ENCODE results near the gene EEF1A2.

EEF1A2 gene

DNA sequence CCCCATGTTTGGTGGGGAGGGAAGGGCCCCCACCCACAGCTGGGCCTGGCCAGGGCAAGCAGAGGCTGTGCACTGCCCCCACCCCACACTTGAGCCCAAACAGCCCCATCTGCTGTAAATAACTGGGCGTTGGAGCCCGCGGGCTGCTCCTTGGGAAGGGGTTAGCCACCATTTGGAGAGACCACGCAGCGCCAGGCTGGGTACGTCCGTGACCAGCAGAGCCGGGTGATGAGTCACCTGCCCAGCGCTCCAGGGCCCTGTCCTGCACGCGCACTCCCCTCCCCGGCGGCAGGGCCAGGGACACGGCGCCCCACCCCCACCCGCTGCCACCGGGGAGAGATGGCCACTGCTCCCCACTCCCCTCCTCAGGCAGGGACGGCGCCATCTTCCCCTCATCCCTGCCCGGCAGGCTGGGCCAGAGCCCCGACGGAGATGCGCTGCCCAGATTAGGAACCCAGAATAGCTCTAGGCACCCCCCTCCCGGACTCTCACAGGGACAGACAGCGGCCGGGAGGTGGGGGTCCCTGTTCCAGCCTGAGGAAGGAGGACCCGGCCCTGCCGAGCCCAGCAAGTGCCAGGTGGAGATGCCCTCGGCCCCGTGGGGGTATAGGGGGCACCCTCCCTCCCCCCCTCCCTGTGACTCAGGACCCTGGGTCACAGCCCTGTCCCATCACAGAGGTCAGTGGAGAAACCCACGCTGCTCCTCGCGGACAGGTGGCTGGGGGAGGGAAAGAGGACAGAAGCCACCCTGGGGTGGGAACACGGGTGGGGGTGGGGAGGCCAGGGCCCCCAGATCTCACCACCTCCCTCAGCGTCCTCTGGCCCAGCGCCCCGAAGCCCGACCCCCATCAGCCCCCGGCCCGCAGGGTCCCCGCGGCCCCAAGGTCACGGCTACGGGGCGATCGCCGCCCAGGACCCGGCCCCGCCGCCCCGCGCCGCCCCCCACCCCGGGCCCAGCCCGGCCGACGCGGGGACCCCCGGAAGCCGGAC, 642 bp downstream of the EEF1A2 start:
- peak; percentile 89 for DNase-seq

DNA sequence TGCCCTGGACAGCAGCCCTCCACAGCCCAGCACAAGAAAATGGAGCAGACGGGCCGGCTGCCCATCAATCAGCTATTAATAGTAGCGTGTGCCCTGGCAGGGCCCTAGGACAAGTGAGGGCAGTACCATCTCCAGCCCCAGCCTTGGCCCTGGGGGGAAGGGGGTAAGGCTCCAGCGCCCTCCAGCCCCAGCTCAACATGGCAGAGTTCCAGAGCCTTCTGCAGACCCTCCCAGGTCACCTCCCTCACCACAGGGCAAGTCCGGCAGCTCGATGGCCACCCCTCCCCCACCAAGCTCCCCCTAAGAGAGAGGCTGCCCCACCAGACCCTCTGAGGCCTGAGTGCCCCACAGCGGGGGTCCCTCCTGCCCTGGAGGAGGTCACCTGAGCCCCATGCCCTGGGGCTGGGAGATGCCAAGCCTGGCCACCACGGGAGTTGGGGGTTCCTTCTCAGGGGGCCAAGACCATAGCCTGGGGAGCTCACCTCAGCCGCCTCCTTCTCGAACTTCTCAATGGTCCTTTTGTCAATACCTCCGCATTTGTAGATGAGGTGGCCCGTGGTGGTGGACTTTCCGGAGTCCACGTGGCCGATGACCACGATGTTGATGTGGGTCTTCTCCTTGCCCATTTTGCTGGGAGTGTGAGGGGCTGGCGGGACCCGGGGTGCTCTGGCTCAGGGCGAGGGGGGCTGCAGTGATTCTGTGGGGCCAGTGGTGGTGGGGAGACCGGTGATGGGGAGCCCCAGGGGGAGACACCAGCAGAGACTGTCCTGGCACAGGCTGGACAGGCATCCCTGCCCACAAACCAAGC, 1.5 kb downstream of the EEF1A2 start:
- DNase-seq = peak; percentile 40

DNA sequence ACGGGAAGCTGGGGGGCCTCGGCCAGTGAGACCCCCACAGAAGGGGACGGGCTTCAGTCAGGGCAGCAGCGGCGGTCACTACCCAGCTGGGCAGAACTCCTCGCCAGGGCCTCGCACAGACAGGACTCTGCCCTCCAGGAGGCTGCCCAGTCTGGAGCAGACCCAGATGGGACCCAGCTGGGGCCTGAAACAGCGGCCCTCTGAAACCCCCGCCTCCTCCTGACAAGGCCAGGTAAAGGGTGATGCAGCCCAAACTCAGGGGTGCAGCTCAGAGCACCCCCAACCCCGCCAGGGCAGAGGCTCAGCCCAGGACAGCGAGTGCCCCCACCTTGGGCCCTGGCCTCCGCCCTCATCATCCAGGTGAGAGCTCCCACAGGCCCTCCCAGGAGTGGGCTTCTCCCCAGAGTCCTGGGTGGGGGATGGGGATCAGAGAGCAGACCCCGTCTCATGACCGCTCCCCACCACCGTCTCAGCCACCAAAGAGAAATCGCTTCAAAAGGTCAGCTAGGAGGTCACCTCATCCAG, 2.2 kb downstream of the EEF1A2 start:
- peak; percentile 54 for DNase-seq

DNA sequence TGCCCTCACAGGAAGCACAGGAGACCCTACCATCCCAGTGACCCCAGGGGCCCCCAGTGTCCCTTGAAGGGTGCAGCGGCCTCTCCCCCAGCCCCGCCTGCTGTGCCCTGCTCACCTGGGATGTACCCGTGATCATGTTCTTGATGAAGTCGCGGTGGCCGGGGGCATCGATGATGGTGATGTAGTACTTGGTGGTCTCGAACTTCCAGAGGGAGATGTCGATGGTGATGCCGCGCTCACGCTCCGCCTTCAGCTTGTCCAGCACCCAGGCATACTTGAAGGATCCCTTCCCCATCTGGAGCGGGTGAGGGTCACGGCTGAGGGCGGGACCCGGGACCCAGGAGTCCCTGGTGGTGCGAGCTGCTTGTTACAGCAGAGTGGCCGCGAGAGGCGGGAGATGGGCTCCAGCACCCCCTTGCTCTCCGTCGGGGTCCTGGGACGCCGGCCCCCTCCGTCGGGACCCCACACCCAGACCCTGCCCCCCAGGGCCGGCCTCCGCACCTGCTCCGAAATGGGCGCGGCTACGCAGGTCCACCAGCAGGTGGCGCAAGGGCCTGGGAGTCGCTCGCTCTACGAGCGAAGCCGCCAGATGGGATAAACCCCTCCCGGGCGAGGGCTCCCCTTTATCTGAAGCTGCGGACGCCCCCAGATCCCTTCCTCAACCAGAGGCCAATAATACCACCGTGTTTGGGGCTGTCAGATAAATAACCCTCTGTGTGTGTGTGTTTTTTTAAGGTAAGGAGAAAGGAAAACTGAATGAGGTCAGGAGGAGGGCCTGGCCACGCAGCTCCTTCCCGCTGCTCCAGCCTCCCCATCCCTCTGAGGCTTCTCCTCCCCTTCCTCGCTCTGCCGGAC, 2.9 kb downstream of the EEF1A2 start:
- peak; percentile 70 for DNase-seq

DNA sequence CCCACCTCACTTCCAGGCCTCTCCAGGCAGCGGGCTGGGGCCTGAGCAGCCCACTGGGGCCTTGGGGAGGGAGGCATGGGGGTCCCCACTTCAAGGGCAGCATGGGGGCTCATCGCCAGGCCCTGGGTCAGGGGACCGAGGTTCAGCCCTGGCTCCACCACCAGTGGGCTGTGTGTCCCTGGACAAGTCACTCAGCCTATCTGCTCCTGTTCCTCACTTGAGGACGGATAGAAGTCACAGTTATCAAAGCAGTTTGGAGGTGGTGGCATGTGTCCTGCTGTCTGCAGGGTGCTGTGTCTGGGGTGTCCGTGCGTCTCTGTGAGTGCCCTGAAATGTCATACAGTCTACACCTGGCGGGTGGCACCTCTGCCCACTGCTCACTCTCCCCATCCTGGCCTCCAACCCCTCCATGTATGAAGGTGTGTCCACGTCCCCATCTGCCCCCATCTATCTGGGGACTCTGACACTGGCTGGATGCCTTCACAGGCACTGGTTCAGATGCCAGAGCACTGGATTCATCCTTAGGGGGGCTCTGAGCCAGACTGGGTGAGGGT, 3.6 kb downstream of the EEF1A2 start:
- DNase-seq = peak; percentile 37

DNA sequence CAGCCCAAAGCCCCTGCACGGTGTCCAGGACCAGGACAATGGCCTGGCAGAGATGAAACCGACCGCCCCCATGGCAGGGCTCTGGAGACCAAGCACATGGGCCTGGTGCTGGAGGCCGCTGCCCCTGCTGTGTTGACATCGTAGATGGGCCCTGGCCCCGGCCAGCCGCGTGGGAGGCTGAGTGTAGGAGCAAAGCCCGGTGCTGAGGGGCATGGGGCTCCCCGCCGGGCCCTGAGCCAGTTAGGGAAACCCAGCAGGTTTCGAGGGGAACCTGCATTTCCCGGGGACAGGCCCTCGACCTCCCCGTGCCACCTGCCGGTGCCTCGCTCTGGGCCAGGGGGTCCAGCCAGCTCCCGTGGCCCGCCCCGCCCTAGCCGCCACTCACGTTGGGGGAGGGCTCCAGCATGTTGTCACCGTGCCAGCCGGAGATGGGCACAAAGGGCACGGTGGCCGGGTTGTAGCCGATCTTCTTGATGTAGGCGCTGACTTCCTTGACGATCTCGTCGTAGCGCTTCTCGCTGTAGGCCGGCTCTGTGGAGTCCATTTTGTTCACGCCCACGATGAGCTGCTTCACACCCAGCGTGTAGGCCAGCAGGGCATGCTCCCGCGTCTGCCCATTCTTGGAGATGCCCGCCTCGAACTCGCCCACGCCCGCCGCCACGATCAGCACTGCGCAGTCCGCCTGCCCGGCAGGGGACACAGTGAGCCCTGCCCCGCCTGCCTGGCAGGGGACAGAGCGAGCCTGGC, 4.3 kb downstream of the EEF1A2 start:
- DNase-seq = peak; percentile 43

DNA sequence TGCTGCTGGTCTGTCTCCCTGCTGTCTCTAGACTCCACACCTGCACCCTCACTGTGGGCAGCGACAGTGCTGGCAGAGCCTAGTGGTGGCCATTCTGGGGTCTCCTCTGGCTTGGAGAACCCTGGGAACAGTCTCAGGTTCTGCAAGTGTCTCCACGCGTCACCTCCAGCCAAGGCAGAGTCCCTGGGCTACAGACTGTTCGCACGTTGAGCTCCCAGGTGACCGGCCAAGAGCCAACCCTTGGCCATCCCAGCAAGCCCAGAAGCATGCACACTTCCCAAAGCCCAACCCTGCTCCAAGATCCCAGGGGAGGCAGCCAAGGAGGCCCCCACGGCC, 4.8 kb downstream of the EEF1A2 start:
- peak; percentile 43 for DNase-seq

DNA sequence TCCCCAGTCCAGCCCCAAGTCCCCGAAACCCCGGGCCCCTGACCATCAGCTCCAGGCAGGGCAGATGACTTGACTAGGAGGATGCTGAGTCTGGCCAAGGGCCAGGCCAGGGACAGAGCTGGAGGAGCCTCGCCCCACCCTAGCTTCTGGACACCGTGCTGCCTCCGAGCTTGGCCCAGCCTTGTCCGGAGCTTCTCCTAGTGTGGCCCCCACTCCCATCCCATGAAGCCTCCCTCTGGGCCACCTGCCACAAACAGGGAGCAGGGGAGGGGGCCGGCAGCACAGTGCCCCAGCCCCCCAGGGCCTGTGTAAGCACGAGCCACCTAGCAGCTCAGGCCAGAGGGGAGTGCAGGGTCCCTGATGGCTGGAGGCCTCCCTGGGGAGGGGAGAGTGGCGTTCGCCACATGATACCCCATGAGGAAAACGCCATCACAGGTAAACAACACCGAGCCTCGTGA, 5.3 kb downstream of the EEF1A2 start:
- DNase-seq = peak; percentile 51

DNA sequence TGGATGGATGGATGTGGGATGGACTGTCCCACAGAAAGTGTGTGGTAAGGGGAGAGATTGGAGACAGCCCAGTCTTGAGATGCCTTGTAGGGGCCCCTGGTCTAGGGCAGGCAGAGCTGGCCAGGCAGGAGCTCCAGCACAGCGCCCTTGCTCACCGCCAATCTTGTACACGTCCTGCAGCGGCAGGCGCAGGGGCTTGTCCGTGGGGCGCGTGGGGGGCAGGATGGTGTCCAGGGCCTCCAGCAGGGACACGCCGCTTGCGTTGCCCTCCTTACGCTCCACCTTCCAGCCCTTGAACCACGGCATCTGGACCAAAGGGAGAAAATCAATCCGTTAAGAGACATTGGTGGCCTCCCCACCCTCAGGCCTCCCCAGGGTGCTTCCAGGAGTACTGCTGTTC, 5.9 kb downstream of the EEF1A2 start:
- no peak for DNase-seq

DNA sequence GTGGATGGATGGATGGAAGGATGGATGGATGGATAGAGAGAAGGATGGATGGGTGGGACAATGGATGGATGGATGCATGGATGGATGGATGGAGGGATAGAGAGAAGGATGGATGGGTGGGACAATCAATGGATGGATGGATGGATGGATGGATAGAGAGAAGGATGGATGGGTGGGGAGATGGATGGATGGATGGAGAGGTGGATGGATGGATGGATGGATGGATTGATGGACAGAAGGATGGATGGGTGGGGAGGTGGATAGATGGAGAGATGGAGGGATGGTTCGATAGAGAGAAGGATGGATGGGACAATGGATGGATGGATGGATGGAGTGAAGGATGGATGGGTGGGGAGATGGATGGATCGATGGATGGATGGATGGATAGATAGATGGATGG, 6.4 kb downstream of the EEF1A2 start:
- no peak for DNase-seq

DNA sequence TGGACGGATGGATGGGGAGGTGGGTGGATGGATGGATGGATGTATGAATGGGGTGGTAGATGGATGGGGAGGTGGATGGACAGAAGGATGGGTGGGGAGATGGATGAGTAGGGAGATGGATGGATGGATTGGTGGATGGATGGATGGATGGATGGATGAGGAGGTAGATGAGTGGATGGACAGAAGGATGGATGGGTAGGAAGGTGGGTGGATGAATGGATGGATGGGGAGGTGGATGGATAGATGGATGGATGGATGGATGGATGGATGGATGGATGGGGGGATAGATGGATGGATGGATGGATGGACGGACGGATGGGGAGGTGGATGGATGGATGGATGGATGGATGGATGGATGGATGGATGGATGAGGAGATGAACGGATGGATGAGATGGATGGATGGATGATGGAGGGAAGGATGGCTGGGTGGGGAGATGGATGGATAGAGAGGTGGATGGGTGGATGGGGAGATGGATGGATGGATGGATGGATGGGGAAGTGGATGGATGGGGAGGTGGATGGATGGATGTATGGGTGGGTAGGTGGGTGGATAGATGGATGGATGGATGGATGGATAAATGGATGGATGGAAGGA, 7.2 kb downstream of the EEF1A2 start:
- DNase-seq = no peak

DNA sequence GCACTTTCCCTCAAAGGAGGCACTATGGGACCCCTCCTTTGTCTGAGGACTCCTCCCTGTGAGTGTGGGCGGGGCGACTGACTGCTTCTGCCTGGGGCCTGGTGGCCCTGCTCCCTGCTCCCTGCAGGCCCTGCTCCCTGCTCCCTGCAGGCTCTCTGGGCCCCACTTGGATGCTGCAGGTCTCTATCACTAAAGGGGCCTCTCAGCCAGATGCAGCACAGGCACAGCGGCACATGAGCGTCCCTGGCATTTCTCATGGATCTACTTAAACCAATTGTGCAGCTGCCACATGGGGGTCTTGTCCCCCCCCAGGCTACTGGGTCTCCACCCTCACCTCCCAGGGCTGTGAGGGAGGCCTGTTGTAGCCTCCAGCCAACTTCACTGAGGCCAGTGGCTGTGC, 7.8 kb downstream of the EEF1A2 start:
- DNase-seq = no peak

DNA sequence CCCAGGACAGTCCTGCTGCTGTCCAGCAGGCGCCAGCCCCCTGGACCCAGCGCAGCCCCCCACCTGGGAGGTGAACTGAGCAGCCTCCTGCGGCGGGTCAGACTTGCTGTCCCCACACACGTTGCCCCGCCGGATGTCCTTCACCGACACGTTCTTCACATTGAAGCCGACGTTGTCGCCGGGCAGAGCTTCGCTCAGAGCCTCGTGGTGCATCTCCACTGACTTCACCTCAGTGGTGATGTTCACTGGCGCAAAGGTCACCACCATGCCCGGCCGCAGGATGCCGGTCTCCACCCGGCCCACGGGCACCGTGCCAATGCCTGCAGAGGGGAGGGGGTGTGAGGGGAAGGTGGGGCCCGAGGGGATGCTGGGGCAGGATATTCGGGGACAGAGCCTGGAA, 8.5 kb downstream of the EEF1A2 start:
- DNase-seq = no peak

DNA sequence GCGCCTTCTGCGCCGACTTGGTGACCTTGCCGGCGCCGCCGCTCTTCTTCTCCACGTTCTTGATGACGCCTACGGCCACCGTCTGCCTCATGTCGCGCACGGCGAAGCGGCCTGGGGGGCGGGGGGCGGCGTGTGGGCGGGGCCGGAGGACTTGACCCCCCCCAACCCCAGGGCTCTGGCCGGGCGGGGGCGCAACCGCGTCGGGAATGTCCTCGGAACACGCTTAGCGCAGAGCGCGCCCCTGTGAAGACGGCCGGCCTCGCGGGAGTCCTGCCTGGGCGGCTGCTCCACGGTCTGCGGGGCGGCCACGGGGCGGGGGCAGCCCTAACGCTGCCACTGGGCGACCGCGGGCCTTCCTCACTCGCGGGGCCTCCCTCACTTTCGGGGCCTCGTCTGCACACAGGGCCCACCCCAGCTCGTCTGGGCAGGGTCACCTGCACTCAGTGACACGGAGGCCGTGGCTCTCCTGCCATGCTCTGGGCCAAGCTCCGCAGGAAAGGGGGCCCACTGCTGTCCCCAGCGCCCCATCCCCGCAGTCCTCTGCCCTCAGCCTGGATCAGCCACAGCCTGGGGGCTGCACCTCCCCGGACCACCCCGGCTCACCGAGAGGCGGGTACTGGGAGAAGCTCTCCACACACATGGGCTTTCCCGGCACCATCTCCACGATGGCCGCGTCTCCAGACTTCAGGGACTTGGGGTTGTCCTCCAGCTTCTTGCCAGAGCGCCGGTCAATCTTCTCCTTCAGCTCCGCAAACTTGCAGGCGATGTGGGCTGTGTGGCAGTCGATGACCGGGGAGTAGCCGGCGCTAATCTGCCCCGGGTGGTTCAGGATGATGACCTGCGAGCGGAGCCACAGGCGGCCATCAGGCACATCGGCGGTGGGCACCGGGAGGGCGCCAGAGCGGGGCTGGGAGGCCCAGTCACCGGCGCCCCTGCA, 10.3 kb downstream of the EEF1A2 start:
- no peak for DNase-seq

DNA sequence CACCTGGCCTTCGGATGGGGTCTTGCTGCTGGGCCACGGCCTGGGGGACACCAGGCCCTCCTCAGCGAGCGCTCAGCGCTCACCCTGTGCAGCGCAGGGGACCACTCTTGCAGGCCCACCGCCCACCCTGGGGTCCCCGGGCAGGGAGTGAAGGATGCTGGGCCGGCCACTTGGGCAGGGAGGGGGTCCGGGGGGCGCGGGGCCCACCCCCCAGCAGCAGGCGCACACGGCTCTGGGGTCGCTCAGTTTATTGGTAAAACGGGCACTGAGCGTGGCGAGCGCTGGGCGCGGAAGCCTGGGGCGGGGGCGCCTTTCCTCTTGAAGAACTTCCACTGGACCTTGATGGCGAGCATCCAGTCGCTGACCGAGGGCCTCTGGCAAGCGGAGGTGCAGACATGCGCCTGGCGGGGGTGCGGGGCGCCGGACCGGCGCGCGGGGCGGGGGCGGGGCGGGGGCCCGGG, 11.1 kb downstream of the EEF1A2 start:
- no peak for DNase-seq

DNA sequence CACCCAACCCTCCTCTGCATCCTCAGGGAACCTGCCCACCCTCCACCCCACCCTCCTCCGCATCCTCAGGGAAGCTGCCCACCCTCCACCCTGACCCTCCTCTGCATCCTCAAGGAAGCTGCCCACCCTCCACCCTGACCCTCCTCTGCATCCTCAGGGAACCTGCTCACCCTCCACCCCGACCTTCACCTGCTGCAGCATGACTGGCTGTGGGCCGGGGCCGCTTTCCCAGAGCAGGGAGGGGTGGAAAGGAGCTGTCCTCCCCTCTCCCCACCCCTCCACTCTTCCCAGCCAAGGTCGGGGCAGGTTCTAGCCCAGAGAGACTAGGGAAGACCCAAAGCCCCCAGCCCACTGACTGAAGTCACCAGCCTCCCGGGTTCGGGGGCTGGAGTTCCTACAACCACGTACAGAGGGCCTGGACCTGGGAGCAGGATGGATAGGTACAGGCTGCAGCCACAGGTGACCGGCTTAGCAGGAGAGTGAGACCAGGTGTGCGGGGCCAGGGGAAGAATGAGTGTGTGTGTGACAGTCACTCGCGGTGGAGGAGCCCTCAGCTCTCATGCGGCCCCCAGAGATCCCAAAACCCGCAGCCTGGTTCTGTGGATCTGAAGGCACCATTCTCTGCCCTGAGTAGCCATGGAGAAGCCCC, 11.6 kb downstream of the EEF1A2 start:
- DNase-seq = no peak

DNA sequence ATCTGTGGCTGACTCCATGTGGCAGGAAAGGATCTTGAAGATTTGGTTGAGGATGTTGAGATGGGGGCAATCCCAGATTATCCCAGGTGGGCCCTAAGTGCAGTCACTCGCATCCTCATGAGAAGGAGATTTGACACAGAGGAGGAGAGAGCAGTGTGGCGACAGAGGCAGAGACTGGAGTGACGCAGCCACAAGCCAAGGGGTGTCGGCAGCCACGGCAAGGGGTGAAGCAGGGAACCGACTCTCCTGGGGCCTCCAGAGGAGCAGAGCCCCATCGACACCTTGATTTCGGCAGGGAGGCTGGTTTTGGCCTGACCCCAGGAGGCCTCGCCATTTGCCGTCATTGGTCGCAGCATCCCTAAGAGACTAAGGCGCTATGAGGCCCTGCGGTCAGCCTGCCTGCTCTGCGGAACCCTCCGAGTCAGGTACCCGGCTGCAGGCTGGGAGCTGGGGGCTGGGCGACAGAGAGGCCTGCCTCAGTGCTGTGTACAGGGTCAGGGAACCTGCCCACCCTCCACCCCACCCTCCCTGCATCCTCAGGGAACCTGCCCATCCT, 12.5 kb downstream of the EEF1A2 start:
- no peak for DNase-seq

DNA sequence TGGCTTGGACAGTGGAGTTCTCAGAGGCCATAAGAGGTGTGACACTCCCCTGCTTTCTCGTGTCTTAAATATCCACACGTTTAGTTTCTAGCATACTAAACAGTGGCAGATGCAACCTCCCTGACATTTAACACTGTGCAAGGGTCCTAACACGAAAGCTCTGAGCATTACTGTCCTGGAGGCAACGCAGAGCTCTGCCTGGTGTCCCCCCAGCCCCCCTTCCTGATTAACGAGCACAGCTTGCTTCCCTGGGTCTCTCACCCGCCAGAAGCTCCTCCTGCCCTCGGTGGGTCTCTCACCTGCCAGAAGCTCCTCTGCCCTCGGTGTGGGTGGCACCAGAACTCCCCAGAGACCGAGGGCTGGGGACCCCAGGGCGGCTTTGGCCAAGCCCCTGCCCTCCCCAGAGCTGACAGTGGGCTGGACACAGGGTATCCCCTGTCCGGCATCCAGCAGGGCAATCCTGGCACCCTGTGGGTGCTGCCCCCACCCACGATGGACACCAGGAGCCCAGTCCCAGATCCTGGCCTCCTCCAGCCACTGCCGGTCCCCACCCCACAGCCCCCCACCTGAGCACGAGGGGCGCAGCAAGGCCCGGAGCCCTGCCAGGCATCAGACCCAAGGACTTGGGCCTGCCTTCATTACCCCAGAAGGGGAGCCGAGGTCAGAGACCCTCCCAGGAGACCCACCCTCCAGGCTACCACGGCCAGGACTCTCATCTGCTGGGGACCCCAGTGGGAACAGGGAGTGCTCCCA, 14.1 kb downstream of the EEF1A2 start:
- no peak for DNase-seq

Measured in islet precursor cell (in vitro differentiated cells).